ENCODE data around the gene UTP25.

The UTP25 gene

DNA sequence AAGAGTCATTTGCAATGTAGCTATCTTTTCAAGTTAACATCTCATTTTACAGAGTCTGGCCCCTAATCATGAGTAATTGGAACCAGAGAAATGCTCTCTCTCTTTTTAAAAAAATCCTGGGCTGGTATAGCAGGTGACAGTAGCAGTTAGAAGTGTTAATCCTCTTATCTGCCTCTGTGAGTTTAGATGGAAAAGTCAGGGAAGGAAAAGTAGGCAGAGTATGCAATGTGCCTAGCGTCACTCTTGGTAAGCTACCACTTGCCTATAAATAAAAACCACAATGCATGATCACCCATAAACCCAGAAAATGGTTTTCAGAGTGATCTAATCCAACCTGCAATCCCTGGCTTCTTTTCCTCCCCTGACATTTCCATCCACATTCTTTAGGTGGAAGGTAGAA, 43.2 kb downstream of the UTP25 start:
- no peak overlapping the region for H3K4me3 Mint-ChIP-seq

DNA sequence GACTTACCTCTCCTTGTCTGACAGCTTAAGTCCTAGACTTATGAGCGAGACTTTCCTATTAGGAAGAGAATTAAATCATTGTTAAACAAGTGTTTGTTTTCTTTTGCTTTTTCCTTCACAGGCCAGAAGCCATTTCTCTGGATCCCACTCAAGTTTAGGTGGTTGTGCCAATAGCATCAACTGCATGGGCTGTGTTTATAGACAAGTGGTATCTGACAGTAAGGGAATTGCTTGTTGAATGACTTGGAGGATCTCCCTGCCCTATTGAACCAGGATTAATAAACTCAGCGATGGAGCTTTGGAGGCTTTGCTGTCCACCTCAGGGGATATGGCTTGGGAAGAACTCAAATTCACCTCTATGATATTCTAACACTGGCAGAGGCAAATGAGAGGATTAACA, 43.7 kb downstream of the UTP25 start:
- ATAC-seq = no peak
- Mint-ChIP-seq H3K36me3 (no peaks in the 10 kb centered on the region), H3K9me3 (peaks cover 6% of the 10 kb centered on the region), H3K27ac (no peak overlapping the region), H3K27me3 (peaks cover 22% of the 10 kb centered on the region), H3K4me3 (no peak overlapping the region), H3K4me1 (no peaks in the 10 kb centered on the region)

More for the DNA sequence above, 43.2 kb downstream of the UTP25 start:
- H3K27me3 Mint-ChIP-seq = peaks cover 22% of the 10 kb centered on the region
- no peak overlapping the region for H3K27ac Mint-ChIP-seq
- ATAC-seq = no peak
- peaks cover 6% of the 10 kb centered on the region for H3K9me3 Mint-ChIP-seq
- H3K36me3 Mint-ChIP-seq = no peaks in the 10 kb centered on the region
- no peaks in the 10 kb centered on the region for H3K4me1 Mint-ChIP-seq

DNA sequence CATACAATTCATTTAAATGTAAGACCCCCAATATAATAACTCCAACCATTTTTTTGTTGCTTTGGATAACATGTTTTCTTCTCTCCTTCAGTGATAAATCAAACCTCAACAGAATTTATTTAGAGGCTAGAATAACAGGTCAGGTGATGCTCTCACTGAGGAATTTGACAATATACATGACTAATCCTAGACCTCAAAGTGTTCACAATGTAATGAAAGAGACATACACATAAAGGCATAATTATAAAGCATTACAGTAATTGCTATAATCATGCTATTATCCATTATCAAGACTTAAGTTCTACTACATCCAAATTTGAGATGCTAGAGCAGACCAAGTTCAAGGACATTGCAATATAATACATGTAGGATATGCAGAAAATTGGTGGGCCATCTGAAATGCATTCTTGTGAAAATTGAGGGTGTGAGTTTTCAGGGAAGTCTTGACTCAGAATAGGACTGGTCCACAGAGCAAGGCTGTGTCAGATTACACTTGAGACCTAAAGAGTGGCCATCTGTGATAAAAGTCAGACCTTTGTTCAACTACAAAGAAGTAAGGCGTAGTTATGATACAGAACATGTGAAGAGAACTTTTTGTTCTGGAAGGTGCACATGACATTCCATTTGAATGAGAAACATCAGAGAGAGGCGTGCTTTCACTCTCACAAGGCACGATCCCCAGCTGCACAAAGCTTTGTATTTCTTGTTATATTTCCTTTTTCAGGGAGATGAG, 45.5 kb downstream of the UTP25 start:
- Mint-ChIP-seq H3K27me3 (peaks cover 30% of the 10 kb centered on the region), H3K4me3 (no peak overlapping the region), H3K9me3 (no peaks in the 10 kb centered on the region), H3K4me1 (no peaks in the 10 kb centered on the region), H3K36me3 (no peaks in the 10 kb centered on the region), H3K27ac (no peak overlapping the region)
- ATAC-seq = no peak

DNA sequence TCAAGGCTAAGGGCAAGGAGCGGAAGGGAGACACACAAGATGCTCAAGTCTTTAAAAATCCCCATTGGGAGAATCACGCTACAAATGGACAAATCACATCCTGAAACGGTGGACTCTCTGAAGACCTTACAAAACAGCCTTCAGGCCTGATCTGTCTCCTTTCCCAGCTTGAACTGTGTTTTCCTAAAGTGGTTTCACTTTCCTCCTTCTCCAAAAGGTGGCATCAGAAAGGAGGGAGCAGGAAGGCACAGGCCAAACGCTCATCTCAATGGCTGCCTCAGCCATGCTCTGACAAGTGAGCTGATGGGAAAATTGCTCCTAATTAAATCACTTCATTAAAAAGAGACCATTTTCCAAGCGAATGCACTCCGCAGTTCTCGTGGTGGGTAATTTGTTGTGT, 47.7 kb downstream of the UTP25 start:
- no peak overlapping the region for H3K4me3 Mint-ChIP-seq
- H3K27me3 Mint-ChIP-seq = peaks cover 28% of the 10 kb centered on the region
- no peaks in the 10 kb centered on the region for H3K9me3 Mint-ChIP-seq
- no peaks in the 10 kb centered on the region for H3K4me1 Mint-ChIP-seq
- H3K36me3 Mint-ChIP-seq = no peaks in the 10 kb centered on the region
- no peak overlapping the region for H3K27ac Mint-ChIP-seq
- ATAC-seq = no peak

DNA sequence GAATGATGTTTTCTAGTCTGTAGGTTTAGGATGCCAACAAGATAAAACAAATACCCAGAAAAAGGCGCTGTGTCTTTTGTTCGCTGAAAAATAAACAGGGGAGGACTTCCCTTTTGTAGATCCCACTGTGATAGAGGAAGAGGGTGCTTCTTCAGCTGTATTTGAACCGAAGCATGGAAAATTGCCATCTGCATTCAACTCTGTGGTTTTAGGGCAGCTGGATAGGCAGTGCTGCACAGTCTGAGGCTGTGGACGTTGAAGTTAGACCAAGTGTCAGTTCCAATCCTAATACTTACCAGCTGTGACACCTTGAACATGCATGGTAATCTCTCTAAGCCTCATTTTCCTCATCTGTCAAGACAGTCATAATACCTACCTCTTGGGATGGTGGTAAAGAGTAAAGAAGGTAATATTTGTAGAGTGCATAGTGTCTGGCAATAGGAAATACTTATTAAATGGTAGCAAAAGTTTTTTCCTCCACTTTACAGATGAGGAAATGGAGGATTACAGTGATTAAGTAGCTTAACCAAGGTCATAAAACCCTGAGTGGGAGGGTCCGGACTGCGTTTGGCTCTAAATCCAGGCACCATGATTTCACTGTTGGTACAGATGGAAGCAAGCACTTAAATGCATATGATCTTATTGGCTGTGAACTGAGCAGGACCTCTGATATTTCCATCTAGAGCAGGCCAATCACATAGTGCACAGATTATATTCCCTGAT, 48.5 kb downstream of the UTP25 start:
- Mint-ChIP-seq H3K4me1 (no peaks in the 10 kb centered on the region), H3K4me3 (no peak overlapping the region), H3K27me3 (peaks cover 34% of the 10 kb centered on the region), H3K27ac (no peak overlapping the region), H3K36me3 (no peaks in the 10 kb centered on the region), H3K9me3 (no peaks in the 10 kb centered on the region)
- no peak for ATAC-seq

DNA sequence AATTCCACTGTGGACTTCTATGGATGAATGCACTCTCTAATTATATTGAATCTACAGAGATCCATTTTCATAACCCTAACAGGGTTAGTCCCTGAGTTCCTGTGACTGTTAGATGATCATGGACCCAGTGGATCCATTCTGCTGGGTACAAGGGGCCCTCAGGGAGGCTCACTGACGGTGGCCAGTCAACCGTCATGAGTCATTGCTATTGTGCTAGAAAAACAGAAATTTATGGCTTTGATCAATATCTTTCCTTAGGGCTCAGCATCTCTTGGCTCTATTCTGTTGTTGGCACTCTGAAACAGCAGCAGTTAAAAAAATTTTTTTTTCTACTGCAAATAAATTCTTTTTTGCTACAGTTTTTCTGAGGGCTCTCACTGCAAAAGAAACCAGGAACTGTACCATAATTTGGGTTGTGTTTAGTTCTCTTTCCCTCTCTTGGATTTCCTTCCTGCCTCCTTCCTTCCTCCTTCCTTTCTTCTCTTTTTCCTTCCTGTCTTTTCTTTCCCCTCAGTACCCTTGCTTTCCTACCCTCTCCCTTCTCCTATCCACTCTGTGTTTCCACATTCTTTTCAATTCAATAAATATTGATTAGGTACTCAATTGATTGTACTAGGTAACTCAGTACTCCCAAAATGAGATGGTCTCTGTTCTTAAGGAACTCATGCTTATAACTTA, 49.5 kb downstream of the UTP25 start:
- no peaks in the 10 kb centered on the region for H3K36me3 Mint-ChIP-seq
- no peak overlapping the region for H3K4me3 Mint-ChIP-seq
- H3K9me3 Mint-ChIP-seq = no peaks in the 10 kb centered on the region
- H3K27me3 Mint-ChIP-seq = peaks cover 44% of the 10 kb centered on the region
- no peak overlapping the region for H3K27ac Mint-ChIP-seq
- no peak for ATAC-seq
- H3K4me1 Mint-ChIP-seq = no peaks in the 10 kb centered on the region

DNA sequence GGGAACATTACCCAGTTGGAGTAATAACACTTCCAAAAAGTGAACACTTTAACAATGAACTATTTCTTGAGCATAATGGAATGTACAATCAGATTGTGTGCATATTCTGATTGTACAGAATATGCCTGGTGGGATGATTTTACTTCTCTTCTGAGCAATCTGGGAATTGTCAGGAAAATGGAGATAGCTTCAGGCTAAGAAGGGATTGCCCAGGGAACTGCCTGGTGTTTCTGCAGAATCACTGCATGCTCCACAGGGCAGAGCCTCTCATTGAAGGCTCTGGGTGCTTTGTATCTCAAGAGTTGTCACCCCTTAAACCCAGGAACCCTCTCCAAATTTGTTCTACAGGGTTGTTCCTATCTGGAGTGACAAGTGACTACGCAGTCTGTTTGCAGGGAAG, 51.2 kb downstream of the UTP25 start:
- Mint-ChIP-seq H3K4me3 (no peak overlapping the region), H3K27me3 (peaks cover 38% of the 10 kb centered on the region), H3K36me3 (no peaks in the 10 kb centered on the region), H3K9me3 (no peaks in the 10 kb centered on the region), H3K27ac (no peak overlapping the region), H3K4me1 (no peaks in the 10 kb centered on the region)
- no peak for ATAC-seq

DNA sequence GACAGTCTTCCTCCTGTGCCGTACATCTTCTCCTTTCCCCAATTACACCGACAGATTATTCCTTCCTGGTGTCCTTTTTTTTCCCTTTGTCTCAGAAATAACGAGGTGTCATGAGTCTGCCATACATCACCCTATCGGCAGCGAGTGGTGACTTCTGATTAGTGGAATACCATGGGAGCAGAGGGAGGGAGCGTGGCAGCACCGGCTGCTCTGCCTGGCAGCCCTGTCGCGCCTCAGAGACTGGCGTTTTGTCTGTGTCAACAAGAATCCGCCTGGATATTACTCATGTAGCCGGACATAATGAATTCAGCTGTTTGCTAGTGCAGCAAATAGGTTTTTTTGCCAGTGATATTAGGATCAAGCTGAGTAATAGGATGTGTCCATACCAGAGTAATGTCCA, 51.8 kb downstream of the UTP25 start:
- H3K9me3 Mint-ChIP-seq = no peaks in the 10 kb centered on the region
- H3K4me3 Mint-ChIP-seq = no peak overlapping the region
- no peaks in the 10 kb centered on the region for H3K36me3 Mint-ChIP-seq
- ATAC-seq = no peak
- no peak overlapping the region for H3K27ac Mint-ChIP-seq
- H3K4me1 Mint-ChIP-seq = no peaks in the 10 kb centered on the region
- H3K27me3 Mint-ChIP-seq = peaks cover 41% of the 10 kb centered on the region

DNA sequence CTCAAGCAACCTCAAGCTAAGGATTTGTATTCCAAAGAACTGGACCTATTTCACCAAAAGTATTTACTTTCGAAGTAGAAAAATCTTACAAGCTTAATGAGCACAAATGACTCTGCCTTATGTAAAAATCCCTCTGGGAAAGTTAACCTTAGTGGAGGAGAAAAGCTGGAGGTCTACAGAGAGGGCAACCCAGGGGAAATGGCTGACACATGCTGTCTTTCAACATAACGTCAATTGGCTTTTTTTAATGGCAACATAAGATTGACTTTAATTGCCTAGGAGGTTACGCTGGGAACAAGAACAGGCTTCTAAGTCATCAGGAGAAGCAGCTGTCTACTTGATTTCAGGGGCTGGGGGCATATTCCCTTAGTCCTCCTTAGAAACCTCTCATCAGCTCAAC, 52.3 kb downstream of the UTP25 start:
- no peaks in the 10 kb centered on the region for H3K36me3 Mint-ChIP-seq
- no peaks in the 10 kb centered on the region for H3K4me1 Mint-ChIP-seq
- no peak overlapping the region for H3K27ac Mint-ChIP-seq
- peaks cover 41% of the 10 kb centered on the region for H3K27me3 Mint-ChIP-seq
- no peak overlapping the region for H3K4me3 Mint-ChIP-seq
- H3K9me3 Mint-ChIP-seq = no peaks in the 10 kb centered on the region
- ATAC-seq = no peak

DNA sequence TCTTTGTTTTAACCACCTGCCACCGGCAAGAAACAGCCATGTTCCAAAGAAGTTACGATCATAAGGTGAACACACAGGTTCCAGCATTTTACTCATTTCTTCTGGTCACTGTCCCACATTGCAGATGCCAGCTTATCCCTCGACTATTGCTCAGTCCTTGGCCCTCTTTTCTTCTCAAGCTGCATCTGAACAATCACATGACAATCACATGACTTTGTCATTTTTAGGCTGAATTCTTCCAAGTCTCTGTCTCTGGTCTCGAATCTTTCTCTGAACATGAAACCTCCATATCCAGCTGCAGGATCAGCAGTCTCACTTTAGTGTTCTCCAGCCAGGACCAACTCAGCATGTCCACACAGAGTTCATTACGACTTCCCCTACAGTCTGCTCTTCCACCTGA, 53.8 kb downstream of the UTP25 start:
- H3K27me3 Mint-ChIP-seq = peaks cover 49% of the 10 kb centered on the region
- no peak overlapping the region for H3K27ac Mint-ChIP-seq
- no peaks in the 10 kb centered on the region for H3K9me3 Mint-ChIP-seq
- H3K4me1 Mint-ChIP-seq = no peaks in the 10 kb centered on the region
- ATAC-seq = no peak
- H3K36me3 Mint-ChIP-seq = no peaks in the 10 kb centered on the region
- H3K4me3 Mint-ChIP-seq = no peak overlapping the region

DNA sequence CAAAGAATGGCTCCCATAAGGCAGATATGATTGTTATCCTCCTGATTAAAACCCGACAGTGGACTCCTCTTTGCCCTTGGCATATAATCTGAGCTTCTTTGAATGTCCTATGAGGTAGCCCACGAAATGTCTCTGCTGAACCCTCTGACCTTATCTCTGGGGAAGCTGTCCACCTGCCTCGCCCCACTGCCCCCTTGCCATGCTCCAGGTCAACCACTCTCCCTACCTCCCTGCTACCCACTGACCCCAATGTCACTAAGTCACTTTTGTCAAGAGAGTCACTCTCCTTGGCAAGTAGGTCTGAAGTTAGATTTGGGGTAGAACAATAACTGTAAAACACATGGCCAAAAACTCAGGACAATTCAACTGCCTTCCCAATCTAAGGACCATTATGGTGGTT, 54.5 kb downstream of the UTP25 start:
- Mint-ChIP-seq H3K27ac (no peak overlapping the region), H3K4me3 (no peak overlapping the region), H3K27me3 (peaks cover 51% of the 10 kb centered on the region), H3K9me3 (no peaks in the 10 kb centered on the region), H3K4me1 (no peaks in the 10 kb centered on the region), H3K36me3 (no peaks in the 10 kb centered on the region)
- ATAC-seq = no peak

DNA sequence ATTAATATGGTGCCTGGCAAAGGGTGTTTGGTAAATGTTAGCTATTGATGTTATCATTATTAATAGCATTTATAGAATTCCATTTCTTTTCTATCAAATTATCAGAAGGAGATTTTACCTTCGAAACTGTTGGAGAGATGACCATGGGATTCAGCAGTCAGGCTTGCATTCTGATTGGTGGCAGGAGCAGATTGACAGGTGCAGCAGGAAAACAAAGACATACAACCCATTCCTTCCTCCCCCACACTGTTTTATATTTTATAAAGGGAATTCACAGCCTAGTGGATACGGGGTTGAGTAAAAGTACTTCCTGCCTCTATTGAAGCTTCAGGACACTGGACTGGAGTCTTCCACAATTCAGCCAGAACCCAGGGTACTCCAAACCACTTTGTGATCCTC, 55.2 kb downstream of the UTP25 start:
- no peak overlapping the region for H3K4me3 Mint-ChIP-seq
- H3K4me1 Mint-ChIP-seq = no peaks in the 10 kb centered on the region
- H3K36me3 Mint-ChIP-seq = no peaks in the 10 kb centered on the region
- H3K9me3 Mint-ChIP-seq = no peaks in the 10 kb centered on the region
- H3K27me3 Mint-ChIP-seq = peaks cover 52% of the 10 kb centered on the region
- H3K27ac Mint-ChIP-seq = no peak overlapping the region
- no peak for ATAC-seq

DNA sequence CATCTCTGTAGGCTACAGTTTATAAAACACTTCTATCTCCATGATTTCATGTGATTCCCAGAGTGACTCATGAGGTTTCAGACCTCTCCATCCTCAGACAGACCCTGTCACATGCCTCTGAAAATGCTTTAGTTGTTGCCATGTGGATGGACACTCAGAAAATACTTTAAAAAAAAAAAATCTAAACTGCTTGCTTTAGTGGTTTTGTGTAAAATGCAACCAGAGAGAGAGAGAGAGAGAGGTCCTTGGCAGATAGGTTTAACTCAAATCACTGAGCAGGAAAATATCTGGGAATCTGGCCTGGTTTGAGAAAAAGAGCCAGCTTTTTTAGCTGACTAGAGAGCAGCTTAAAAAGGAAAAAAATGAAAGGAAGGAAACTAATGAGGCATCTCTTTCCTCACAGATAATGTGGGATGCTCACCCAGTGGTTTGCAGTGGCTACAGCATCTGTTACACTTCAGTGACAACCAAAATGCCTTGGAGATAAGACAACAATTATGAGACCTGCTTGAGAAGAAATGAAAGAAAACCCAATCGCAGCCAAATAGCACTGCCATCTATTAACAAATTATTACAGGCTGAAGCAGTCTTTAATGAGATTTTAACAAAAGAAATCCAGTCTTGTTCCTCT, 55.7 kb downstream of the UTP25 start:
- no peaks in the 10 kb centered on the region for H3K9me3 Mint-ChIP-seq
- ATAC-seq = no peak
- no peak overlapping the region for H3K27ac Mint-ChIP-seq
- H3K36me3 Mint-ChIP-seq = no peaks in the 10 kb centered on the region
- no peak overlapping the region for H3K4me3 Mint-ChIP-seq
- no peaks in the 10 kb centered on the region for H3K4me1 Mint-ChIP-seq
- H3K27me3 Mint-ChIP-seq = peaks cover 56% of the 10 kb centered on the region

DNA sequence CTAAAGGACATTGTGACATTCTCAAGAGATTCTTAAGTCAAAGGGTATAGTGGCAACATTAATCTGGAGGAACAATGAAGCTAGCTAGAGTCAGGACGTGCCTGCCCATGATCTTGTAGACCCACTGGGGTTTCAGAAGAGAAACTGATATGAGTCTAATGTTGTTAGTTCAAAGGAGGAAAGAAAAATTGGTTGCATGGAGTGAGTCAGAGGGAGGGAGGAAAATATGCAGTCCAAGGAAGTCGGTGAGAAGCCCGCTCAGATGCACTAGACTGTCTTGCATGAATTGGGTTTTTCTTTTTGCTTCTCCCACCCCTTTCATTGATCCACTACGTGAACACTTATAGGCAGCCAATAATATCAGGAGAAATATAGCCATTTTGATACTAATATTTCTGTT, 56.5 kb downstream of the UTP25 start:
- Mint-ChIP-seq H3K36me3 (no peaks in the 10 kb centered on the region), H3K27ac (no peak overlapping the region), H3K27me3 (peaks cover 56% of the 10 kb centered on the region), H3K9me3 (no peaks in the 10 kb centered on the region), H3K4me3 (no peak overlapping the region), H3K4me1 (no peaks in the 10 kb centered on the region)
- no peak for ATAC-seq

DNA sequence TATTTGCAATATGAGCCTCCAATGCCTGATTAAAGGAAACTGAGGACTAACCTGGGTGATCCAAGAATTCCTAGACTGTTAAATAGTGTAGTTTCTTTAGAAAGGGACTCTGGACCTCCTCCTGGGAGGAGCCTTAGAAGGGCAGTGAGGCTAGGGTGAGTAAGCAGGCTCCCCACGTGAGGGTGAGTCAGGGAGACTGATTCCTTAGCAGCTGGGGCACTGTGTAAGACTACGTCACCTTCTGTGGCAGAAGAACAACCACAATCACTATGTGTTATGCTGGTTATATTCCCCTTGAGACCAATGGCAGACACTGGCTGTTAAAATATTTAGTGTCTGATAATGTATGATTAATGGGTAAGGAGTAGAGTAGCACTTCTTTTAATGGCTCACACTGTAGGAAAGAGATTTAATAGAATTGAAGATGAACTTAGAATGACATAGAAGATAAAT, 56.9 kb downstream of the UTP25 start:
- H3K4me3 Mint-ChIP-seq = no peak overlapping the region
- no peaks in the 10 kb centered on the region for H3K4me1 Mint-ChIP-seq
- no peaks in the 10 kb centered on the region for H3K36me3 Mint-ChIP-seq
- H3K9me3 Mint-ChIP-seq = no peaks in the 10 kb centered on the region
- peaks cover 56% of the 10 kb centered on the region for H3K27me3 Mint-ChIP-seq
- ATAC-seq = peak; percentile 83
- H3K27ac Mint-ChIP-seq = no peak overlapping the region
